CD4-positive, alpha-beta T cell treated with Interleukin-6 for 4 hours (primary cell): ENCODE data around the gene LDB2.

Experiments
- DNase-seq: peaks from one replicate; pipeline ENCODE4 v3.0.0-alpha.2; 2020; ENCODE audit warnings: mixed read lengths

LDB2 gene

DNA sequence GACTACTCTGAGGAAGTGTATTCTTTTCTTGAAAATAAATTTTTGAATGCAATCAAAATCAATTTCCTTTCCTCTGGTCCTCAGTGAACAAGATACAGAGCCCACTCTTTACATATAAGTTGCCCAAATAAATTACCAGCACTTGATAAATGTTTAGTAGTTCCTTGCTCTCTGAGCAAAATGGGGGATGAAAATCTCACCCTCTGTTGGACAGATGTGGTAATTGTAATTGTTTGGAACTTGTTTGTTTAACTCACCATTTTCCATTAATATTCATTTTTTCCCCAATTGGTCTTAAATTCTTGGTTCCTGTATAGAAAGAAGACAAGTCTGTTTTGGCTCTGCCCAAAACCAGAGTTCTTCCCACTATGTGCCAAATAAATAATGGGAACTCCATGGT is 146.3 kb downstream of the LDB2 start:
- no peak for DNase-seq

DNA sequence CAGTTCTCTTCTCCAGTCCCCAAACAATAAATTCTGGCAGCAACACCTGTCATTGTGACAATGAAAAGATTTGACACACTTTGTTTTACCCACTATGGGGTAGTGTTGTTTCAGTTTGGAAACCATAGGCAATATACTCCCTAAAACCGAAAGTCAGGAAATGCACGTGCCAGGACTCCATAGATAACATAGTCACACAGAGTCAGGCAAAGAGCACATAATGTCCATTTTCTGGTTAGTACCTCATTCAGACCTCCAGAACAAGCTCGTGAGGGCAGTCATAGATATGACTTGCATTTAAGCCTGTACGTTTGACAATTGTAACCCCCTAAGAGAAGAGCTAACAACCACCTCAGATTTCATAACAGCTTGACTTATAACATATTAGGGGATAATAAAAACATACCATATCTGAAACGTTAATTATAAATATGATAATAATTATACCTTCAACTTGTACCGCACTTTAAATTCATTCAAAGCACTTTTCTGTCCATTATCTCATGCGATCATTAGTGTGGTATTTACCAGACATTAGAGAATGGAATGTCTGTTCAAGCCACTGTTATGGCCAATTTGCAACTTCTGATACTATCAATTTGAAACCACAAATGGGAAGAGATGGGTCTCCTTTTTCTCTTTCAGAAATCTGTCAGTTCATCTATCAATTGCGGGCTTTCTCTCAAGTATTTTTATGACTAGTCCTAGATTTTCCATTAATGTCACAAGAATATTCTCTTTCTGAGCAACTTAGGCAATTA is 147.4 kb downstream of the LDB2 start:
- no peak for DNase-seq

DNA sequence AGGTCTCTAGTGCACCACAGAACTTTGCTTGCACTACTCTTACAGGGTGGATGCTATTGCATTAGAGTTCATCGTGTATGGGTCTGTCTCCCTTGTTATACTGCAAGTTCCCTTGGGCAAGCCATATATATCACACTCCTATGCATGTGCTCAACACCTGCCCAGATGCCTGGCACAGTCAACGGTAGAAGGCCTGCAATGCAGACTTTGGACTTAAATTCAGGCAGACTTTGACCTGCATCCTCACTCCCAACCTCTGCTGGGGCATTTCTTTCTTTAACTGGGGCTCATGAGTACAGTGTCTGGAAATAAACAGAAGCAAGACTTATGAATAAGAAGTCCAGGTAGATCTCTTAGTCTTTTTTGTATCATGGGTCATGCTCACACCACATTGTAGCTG is 148.2 kb downstream of the LDB2 start:
- no peak for DNase-seq

GRCh38 chr4:16745887-16746286 is 152.6 kb downstream of the LDB2 start:
- DNase-seq = no peak

- DNase-seq = no peak
Measured at GRCh38 chr4:16745009-16745635, 153.3 kb downstream of the LDB2 start.

GRCh38 chr4:16741287-16741686 is 157.2 kb downstream of the LDB2 start:
- DNase-seq = no peak

DNA sequence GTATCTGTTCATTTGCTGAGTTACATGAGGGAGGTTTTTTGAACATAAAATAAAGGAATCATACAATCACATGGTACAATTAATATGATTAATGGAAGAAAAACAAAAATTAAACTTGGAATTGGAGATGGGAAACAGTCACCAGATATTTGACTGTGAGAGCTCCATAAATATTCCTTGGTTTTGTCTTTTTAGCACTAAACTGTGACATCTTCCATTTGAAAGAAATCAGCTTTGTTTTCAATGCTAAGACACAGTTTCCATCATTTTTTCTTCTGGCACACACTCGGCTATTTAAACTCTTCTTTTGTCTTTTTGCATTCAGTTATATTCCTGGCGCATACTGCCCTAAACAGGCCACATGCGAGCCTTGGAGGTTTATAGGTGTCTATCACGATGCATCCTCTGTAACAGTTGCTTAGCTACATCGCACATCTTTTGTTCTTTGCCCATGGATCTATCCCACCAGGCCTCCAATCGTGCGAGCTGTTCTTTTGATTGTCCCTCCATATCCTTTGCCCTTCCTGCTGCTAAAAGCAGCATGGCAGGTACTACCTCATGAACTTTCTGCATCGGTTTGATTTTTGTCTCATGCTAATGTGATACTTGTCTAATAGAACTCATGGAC is 158.3 kb downstream of the LDB2 start:
- no peak for DNase-seq

DNA sequence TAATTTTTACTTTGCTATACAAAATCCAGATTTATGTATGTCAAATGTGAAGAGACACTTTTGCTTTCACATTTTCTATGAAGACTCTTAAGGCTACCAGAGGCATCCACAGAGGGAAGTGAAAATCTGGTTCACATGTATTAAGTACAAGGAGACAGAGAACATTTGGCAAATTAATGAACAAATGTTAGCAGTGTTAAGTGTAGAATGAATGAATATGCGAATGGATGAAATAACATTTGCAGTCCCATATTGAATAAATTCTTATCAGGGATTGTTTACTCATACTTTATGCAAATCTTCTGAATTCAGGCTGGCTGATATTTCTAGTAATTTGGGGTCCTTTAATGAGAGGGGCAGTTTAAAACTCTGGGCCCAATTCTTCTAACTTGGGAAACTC is 159.9 kb downstream of the LDB2 start:
- no peak for DNase-seq

- no peak for DNase-seq
Measured at GRCh38 chr4:16733509-16733908, 164.9 kb downstream of the LDB2 start.

DNA sequence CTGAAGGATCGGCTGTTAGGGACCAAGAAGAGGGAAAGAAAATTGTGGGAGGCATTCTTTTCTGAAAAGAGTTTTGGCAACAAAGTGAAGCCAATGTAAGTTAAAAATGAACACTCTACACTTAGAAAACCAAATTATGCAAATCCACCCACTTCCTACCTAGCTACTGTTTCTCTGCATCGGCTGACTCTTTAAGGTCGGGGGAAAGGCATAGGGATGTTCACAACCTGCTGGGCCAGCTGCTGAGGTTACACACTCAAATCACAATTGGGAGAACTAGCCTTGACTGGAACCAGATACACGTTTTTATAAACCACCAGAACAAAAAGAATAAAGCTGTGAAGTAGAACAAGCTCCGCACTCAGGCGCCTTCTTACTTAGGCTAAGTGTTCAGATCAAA is 165.7 kb downstream of the LDB2 start:
- DNase-seq = no peak

GRCh38 chr4:16731776-16732380 is 166.6 kb downstream of the LDB2 start:
- DNase-seq = no peak

DNA sequence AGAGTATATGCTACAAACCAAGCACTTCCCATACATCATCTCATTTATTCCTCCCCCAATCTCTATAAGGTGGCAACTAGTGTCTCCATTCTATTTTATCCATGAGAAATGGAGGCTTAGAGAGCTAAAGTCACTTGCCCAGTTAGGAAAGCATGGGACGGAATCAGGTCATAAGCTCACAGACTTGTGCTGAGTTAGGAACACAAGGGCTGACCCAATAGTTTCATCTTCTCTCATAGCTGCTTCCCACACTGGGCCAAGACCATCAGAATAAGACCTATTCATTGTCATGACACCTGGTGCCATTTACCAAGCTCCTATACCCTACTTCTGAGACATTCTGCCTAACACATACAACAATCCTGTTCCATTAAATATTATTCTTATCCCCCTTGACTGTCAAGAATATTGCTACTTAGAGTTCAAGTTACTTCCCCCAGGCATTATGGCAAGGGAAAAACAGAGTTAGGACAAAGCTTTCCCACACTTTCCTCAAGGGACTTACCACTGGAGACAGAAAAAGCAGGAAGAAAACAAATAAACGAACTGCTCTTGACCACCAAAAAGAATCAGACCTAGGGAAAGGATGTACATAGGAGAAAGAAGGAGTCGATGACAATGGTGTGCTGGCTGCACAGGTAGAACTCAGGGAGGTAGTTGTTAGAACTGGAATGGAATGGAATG is 167.8 kb downstream of the LDB2 start:
- DNase-seq = no peak

DNA sequence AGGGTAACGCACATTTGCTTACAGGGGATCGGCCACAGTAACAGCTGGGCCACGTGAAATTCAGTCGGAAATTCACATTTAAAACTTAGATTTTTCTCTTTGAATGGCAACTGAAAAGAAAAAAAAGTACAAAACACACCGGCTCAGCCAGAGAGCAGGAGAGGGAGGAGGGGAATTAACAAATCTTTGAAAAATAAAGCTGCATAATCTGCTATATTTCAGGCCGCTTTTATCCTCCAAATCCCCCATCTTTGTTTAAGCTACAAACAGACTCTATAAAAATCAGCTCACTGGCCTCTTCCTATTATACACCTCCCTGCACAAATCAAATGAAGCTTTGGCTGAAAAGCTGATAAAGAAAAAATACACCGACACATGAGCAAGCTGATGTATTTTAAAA is 169.1 kb downstream of the LDB2 start:
- DNase-seq = no peak

GRCh38 chr4:16728849-16729248 is 169.6 kb downstream of the LDB2 start:
- no peak for DNase-seq

DNA sequence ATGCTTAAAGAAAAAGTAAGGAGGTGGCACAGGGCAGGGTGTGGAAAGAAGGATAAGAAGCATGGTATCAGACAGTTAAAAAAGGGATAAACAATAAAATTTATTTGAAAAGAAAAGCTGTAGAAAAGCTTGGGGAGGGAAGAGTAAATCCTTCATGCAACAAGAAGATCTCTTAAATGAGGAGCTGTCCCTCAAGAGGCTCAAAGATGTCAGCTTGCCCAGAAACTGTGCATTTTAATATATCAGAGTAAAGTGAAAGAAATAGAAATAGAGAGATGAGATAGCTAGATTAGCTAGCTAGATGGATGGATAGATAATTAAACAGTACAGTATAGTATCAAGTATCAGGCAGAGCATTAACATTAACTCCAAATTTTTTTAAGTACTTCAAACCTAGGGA is 170.3 kb downstream of the LDB2 start:
- DNase-seq = no peak

- DNase-seq = no peak
Measured at GRCh38 chr4:16727218-16727617, 171.2 kb downstream of the LDB2 start.

- DNase-seq = no peak
Measured at GRCh38 chr4:16726368-16727050, 171.9 kb downstream of the LDB2 start.

GRCh38 chr4:16725252-16725651 is 173.2 kb downstream of the LDB2 start:
- DNase-seq = no peak

- no peak for DNase-seq
Measured at GRCh38 chr4:16722416-16722815, 176.0 kb downstream of the LDB2 start.

DNA sequence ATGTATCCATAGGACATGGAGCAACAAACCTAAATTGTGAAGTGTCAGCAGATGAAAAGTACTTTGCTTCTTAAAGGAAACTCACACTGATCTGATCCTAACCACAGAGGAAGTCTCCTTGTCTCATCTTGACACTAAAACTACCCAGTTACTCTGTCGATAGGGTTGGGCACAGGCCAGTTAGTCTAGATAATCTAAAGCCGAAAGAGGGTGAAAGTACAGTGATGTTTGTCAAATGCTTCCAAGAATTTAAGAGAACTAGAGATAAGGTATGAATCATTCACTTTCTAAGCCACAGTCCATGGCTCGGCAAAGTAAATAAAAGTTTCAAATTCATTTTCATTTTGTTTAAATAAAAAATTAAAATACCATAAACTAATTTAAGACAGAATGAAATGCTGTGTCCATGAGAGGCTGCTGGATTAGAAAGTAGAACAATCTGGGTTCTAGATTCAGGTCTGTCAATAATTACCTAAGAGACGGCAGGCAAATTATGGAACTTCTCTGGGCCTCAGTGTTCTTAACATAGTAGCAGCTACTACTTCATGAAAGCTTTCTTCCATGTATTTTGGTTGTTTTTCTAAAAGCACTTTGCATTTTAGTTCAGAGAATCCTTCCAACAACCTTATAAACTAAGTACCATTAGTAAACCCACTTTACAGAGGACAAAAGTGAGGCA is 176.7 kb downstream of the LDB2 start:
- DNase-seq = no peak

DNA sequence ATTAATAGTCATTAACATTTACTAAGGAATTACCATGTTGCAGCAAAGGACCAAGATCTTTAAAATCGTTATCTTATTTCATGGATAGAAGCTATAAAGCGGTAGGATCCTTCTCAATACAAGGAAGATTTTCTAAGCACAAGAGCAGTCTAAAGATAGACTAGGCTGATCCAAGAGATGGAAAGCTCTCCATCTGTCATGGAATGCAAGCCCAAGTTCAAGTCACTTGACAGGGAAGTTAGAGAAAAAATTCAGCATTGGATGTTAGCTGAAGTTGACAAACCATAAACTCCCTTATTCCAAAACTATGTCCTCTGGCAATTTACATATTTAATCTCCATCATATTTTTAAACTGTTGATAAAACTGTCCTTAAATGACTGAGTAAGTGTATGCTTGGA is 177.7 kb downstream of the LDB2 start:
- no peak for DNase-seq
